Measurements from ENCODE around the gene TRAF7.
A peak's percentile ranks its signal among the peaks of the same experiment; 100 is the strongest.
"Not testable (repeated sequence)": the region's sequence is repeated elsewhere in the genome, so short reads cannot be mapped to it uniquely, and the experiment has no call there.

TRAF7 gene

DNA sequence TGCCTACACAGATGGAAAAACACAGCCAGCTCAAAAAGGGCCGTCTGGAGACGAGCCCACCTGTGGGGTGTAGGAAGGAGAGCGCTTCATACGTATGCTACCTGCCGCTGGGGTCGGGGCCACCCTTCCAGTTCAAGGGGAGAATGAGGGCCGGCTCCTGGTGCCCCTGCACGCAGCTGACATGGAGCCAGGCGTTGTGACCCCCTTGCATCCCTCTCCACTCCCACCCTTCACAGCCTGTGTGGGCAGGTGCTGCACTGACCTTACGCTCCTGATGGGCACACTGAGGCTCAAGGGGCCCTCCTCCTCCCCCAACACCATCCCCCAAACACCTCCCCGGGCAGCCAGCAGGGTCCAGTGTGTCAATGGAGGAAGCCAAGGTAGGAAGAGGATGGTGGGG, 30.0 kb upstream of the TRAF7 start:
- H4K91ac ChIP-seq (ENCODE audit: low read depth, low read length, poor library complexity), result peak overlapping the region; percentile 85
- H2AFZ ChIP-seq (ENCODE audit: low read length); H3K36me3 ChIP-seq (replicated peaks in 1 of 2; ENCODE audit: control insufficient read depth in 2 of 2, insufficient read depth in 2 of 2, low read length in 2 of 2); H3K9me3 ChIP-seq (replicated peaks in 1 of 2; ENCODE audit: control insufficient read depth in 2 of 2, insufficient read depth in 1 of 2, low read depth in 1 of 2, low read length in 2 of 2); H3K4me2 ChIP-seq (ENCODE audit: insufficient read depth, low read length, poor library complexity, severe bottlenecking); H2BK5ac ChIP-seq (ENCODE audit: low read length); H4K8ac ChIP-seq (ENCODE audit: low read depth, low read length); H3K23ac ChIP-seq (ENCODE audit: low read depth, low read length, poor library complexity); H3K14ac ChIP-seq (ENCODE audit: low read length); DNase-seq (ENCODE audit: low spot score); H3K27me3 ChIP-seq (ENCODE audit: control insufficient read depth in 3 of 3, insufficient read depth in 3 of 3, low read depth in 1 of 3, low read length in 3 of 3); H2BK120ac ChIP-seq (ENCODE audit: low read depth, low read length): not testable (repeated sequence)
- H3K27ac ChIP-seq (replicated peaks; ENCODE audit: low read length), result peak overlapping the region; percentile 87
- H3K9ac ChIP-seq (ENCODE audit: low read depth, low read length, poor library complexity), result peak overlapping the region; percentile 86
- H3K4me1 ChIP-seq (ENCODE audit: control insufficient read depth in 2 of 2, insufficient read depth in 1 of 2, low read depth in 1 of 2, low read length in 2 of 2), result peaks cover 7 to 17% of the 10 kb centered on the region in 2 donors
- peak overlapping the region; percentile 58 for H2BK12ac ChIP-seq (ENCODE audit: low read length)
- H2BK15ac ChIP-seq (ENCODE audit: low read length), result peak overlapping the region; percentile 93
- no CpG with 5 or more reads among the region's 11 CpGs for WGBS, 2 donors (ENCODE audit: extremely low coverage in 2 of 2, insufficient read length in 2 of 2, insufficient replicate concordance in 1 of 2)
- peak overlapping the region in 1 of 2 donors; percentile 40 for H3K4me3 ChIP-seq (ENCODE audit: low read length in 2 of 2)
- peaks cover 11% of the 10 kb centered on the region for H3K79me1 ChIP-seq (ENCODE audit: low read depth, low read length)
- peak overlapping the region; percentile 53 for H3K4ac ChIP-seq (ENCODE audit: low read length)
- H2AK5ac ChIP-seq (ENCODE audit: low read depth, low read length), result peak overlapping the region; percentile 84
- peak overlapping the region; percentile 87 for H3K18ac ChIP-seq (ENCODE audit: low read length)

DNA sequence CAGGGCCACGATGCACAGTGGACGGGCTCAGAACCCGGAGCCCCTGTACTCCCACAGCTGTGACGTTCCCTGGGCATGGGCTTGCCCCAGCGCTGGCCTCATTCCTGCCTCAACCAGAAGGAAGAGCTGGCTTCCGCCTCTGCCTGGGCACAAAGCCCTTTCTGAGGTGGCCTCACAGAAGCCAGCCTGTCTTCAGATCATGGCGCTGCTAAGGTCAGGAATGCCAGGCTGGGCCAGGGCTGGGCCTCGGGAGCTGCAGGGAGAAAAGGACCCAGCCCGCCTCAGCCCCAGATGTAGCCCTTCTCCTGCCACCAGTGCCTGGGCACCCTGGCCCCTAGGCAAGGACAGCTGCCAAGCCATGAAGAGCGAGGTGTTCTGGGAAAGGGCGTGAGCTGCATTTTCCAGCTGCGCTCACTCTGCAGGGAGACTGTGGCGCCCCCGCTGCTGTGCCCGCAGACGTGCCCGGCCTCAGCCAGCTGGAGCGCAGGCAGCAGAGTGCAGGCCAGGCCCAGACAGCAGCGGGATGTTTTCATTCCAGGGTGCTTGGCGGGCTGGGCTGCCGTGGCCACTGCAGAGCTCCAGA, 29.3 kb upstream of the TRAF7 start:
- peak overlapping the region; percentile 93 for H2BK15ac ChIP-seq (ENCODE audit: low read length)
- H3K9me3 ChIP-seq (replicated peaks in 1 of 2; ENCODE audit: control insufficient read depth in 2 of 2, insufficient read depth in 1 of 2, low read depth in 1 of 2, low read length in 2 of 2); H2AFZ ChIP-seq (ENCODE audit: low read length); H3K9ac ChIP-seq (ENCODE audit: low read depth, low read length, poor library complexity); H4K91ac ChIP-seq (ENCODE audit: low read depth, low read length, poor library complexity); H3K23ac ChIP-seq (ENCODE audit: low read depth, low read length, poor library complexity); DNase-seq (ENCODE audit: low spot score); H3K36me3 ChIP-seq (replicated peaks in 1 of 2; ENCODE audit: control insufficient read depth in 2 of 2, insufficient read depth in 2 of 2, low read length in 2 of 2); H4K8ac ChIP-seq (ENCODE audit: low read depth, low read length); H3K27me3 ChIP-seq (ENCODE audit: control insufficient read depth in 3 of 3, insufficient read depth in 3 of 3, low read depth in 1 of 3, low read length in 3 of 3); H3K4me3 ChIP-seq (ENCODE audit: low read length in 2 of 2); H3K18ac ChIP-seq (ENCODE audit: low read length); H3K4ac ChIP-seq (ENCODE audit: low read length); H2BK5ac ChIP-seq (ENCODE audit: low read length); H2BK120ac ChIP-seq (ENCODE audit: low read depth, low read length); H3K4me2 ChIP-seq (ENCODE audit: insufficient read depth, low read length, poor library complexity, severe bottlenecking); H3K27ac ChIP-seq (replicated peaks; ENCODE audit: low read length); H2BK12ac ChIP-seq (ENCODE audit: low read length): not testable (repeated sequence)
- peak overlapping the region; percentile 56 for H3K14ac ChIP-seq (ENCODE audit: low read length)
- peaks cover 11% of the 10 kb centered on the region for H3K79me1 ChIP-seq (ENCODE audit: low read depth, low read length)
- no CpG with 5 or more reads among the region's 21 CpGs for WGBS, 2 donors (ENCODE audit: extremely low coverage in 2 of 2, insufficient read length in 2 of 2, insufficient replicate concordance in 1 of 2)
- H3K4me1 ChIP-seq (ENCODE audit: control insufficient read depth in 2 of 2, insufficient read depth in 1 of 2, low read depth in 1 of 2, low read length in 2 of 2), result peaks cover 7 to 17% of the 10 kb centered on the region in 2 donors
- H2AK5ac ChIP-seq (ENCODE audit: low read depth, low read length), result peak overlapping the region; percentile 84

DNA sequence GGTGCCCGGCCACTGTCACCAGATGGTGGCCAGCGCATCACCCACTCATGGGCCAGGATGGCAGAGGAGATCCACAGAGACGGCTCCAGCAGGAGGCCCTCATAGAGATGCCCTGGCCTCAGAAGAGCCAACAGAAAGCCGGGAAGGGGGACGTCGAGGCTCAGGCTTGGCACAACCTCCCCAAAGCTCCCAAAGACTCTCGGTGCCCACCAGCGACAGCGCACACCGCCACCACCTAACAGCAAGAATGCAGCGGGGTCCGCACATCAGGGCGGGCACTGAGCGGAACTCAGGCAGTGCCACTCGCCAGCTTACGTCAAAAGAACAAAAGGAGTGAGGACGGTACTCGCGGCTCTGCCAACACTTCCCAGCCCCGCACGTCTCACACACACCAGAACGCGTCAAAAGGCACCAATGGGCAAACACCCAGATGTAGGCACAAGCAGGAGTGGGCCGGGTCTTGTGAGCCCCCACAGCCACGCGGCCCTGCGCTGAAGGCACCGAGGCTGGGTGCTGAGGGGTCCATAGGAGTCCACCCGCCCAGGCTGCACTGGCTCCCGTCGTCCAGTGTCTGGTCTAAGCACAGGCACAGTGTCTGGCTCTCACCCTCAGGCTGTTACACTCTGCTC, 28.5 kb upstream of the TRAF7 start:
- Histone ChIP-seq H2BK15ac (ENCODE audit: low read length) (peak overlapping the region; percentile 71), H3K14ac (ENCODE audit: low read length) (peak overlapping the region; percentile 82), H2BK12ac (ENCODE audit: low read length) (peak overlapping the region; percentile 73), H3K4ac (ENCODE audit: low read length) (peak overlapping the region; percentile 93), H2AK5ac (ENCODE audit: low read depth, low read length) (peak overlapping the region; percentile 47), H3K18ac (ENCODE audit: low read length) (peak overlapping the region; percentile 71), H3K9ac (ENCODE audit: low read depth, low read length, poor library complexity) (peak overlapping the region; percentile 12), H3K4me1 (ENCODE audit: control insufficient read depth in 2 of 2, insufficient read depth in 1 of 2, low read depth in 1 of 2, low read length in 2 of 2) (peaks cover 7 to 17% of the 10 kb centered on the region in 2 donors)
- not testable (repeated sequence) for H2BK5ac ChIP-seq (ENCODE audit: low read length); H3K27ac ChIP-seq (replicated peaks; ENCODE audit: low read length); H3K23ac ChIP-seq (ENCODE audit: low read depth, low read length, poor library complexity); H4K91ac ChIP-seq (ENCODE audit: low read depth, low read length, poor library complexity); H2BK120ac ChIP-seq (ENCODE audit: low read depth, low read length); H4K8ac ChIP-seq (ENCODE audit: low read depth, low read length); H3K36me3 ChIP-seq (replicated peaks in 1 of 2; ENCODE audit: control insufficient read depth in 2 of 2, insufficient read depth in 2 of 2, low read length in 2 of 2); H3K27me3 ChIP-seq (ENCODE audit: control insufficient read depth in 3 of 3, insufficient read depth in 3 of 3, low read depth in 1 of 3, low read length in 3 of 3); H2AFZ ChIP-seq (ENCODE audit: low read length); H3K9me3 ChIP-seq (replicated peaks in 1 of 2; ENCODE audit: control insufficient read depth in 2 of 2, insufficient read depth in 1 of 2, low read depth in 1 of 2, low read length in 2 of 2); H3K4me2 ChIP-seq (ENCODE audit: insufficient read depth, low read length, poor library complexity, severe bottlenecking); H3K79me1 ChIP-seq (ENCODE audit: low read depth, low read length); DNase-seq (ENCODE audit: low spot score); H3K4me3 ChIP-seq (ENCODE audit: low read length in 2 of 2)
- no CpG with 5 or more reads among the region's 31 CpGs for WGBS, 2 donors (ENCODE audit: extremely low coverage in 2 of 2, insufficient read length in 2 of 2, insufficient replicate concordance in 1 of 2)

DNA sequence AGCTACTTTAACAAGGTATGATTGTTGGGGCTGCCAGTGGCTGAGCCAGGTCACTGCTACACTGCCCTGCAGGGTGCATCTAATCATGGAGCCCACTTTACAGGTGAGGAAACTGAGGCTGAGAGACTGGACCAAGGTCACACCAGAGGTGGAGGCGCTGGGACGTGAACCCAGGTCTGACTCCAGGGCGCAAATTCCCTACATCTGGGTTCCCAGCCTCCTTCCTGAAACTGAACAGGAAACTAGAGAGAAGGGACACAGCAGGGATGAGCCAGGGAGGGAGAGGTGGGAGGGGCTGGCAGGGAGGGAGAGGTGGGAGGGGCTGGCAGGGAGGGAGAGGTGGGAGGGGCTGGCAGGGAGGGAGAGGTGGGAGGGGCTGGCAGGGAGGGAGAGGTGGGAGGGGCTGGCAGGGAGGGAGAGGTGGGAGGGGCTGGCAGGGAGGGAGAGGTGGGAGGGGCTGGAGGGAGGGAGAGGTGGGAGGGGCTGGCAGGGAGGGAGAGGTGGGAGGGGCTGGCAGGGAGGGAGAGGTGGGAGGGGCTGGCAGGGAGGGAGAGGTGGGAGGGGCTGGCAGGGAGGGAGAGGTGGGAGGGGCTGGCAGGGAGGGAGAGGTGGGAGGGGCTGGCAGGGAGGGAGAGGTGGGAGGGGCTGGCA, 27.8 kb upstream of the TRAF7 start:
- H4K91ac ChIP-seq (ENCODE audit: low read depth, low read length, poor library complexity); H2BK5ac ChIP-seq (ENCODE audit: low read length); H4K8ac ChIP-seq (ENCODE audit: low read depth, low read length); H3K27ac ChIP-seq (replicated peaks; ENCODE audit: low read length); H2BK12ac ChIP-seq (ENCODE audit: low read length); H2BK120ac ChIP-seq (ENCODE audit: low read depth, low read length); H3K27me3 ChIP-seq (ENCODE audit: control insufficient read depth in 3 of 3, insufficient read depth in 3 of 3, low read depth in 1 of 3, low read length in 3 of 3); H2AK5ac ChIP-seq (ENCODE audit: low read depth, low read length); H3K9me3 ChIP-seq (replicated peaks in 1 of 2; ENCODE audit: control insufficient read depth in 2 of 2, insufficient read depth in 1 of 2, low read depth in 1 of 2, low read length in 2 of 2); H2BK15ac ChIP-seq (ENCODE audit: low read length); DNase-seq (ENCODE audit: low spot score); H3K4me2 ChIP-seq (ENCODE audit: insufficient read depth, low read length, poor library complexity, severe bottlenecking); H3K79me1 ChIP-seq (ENCODE audit: low read depth, low read length); H3K4me3 ChIP-seq (ENCODE audit: low read length in 2 of 2); H3K9ac ChIP-seq (ENCODE audit: low read depth, low read length, poor library complexity); H2AFZ ChIP-seq (ENCODE audit: low read length); H3K4ac ChIP-seq (ENCODE audit: low read length); H3K36me3 ChIP-seq (replicated peaks in 1 of 2; ENCODE audit: control insufficient read depth in 2 of 2, insufficient read depth in 2 of 2, low read length in 2 of 2); H3K14ac ChIP-seq (ENCODE audit: low read length); H3K18ac ChIP-seq (ENCODE audit: low read length); H3K23ac ChIP-seq (ENCODE audit: low read depth, low read length, poor library complexity): not testable (repeated sequence)
- peaks cover 7 to 17% of the 10 kb centered on the region in 2 donors for H3K4me1 ChIP-seq (ENCODE audit: control insufficient read depth in 2 of 2, insufficient read depth in 1 of 2, low read depth in 1 of 2, low read length in 2 of 2)
- no CpG with 5 or more reads among the region's 3 CpGs for WGBS, 2 donors (ENCODE audit: extremely low coverage in 2 of 2, insufficient read length in 2 of 2, insufficient replicate concordance in 1 of 2)
